ENCODE results near the gene LYRM4.

LYRM4 gene

DNA sequence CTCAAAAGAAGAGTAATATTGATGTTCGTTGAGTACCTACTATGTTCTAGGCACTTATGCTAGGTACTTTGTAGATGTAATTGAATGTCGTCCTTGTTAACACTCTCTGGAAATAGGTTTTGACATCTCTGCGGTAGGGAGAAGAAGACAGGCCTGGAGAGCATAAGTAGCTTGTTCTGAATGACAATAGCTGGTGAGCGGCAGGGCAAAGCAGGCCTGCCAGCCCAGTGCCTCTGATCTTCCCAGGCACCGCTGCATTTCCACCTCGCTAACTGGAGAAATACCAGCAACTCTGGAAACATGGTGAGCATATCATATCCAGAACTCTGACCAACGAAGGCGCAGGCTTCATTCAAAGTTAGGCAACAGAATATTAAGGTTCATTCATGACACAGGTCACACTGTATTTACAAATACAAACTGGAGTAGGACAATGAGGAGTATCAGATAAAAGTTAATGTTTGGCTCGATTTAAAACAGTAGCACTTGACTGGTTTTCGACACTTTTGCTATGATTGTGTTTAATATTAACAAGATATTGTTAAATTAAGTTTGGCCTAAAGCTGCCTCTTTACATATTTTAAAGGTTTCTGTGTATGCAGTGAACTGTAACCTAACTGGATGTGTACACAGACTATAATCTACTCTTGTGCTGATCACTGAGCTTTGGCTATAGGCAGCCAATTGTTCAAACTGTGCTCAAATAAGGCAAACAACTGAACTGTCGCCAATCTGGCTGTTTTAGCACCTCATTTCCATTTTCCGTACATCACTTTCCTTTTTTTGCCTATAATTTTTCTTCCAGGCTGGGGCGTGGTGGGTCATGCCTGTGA, 121.5 kb downstream of the LYRM4 start:
- H3K9ac ChIP-seq (ENCODE audit: low read depth, low read length): no peak overlapping the region
- no peaks in the 10 kb centered on the region for H3K9me3 ChIP-seq (ENCODE audit: control insufficient read depth, insufficient read depth, low read length)
- peaks cover 14% of the 10 kb centered on the region for H3K4me1 ChIP-seq (ENCODE audit: insufficient read depth, low read length)
- no peaks in the 10 kb centered on the region for H3K36me3 ChIP-seq (ENCODE audit: insufficient read depth, low read length)

DNA sequence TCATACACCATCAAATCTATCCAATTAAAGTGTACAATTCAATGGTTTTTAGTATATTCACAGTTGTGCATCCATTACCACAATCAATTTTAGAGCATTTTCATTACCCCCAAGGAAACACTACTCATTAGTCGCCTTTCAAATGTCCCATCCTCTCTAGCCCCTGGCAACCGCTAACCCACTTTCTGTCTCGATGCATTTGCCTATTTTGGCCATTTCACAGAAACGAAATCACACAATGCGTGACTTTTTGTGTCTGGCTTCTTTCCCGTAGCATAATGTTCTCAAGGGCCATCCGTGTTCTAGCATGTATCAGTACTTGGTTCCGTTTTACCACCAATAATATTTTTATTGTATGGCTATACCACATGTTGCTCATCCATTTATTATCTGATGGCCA, 123.9 kb downstream of the LYRM4 start:
- no peak overlapping the region for H3K9ac ChIP-seq (ENCODE audit: low read depth, low read length)
- H3K4me1 ChIP-seq (ENCODE audit: insufficient read depth, low read length): peaks cover 37% of the 10 kb centered on the region
- no peaks in the 10 kb centered on the region for H3K9me3 ChIP-seq (ENCODE audit: control insufficient read depth, insufficient read depth, low read length)
- no peaks in the 10 kb centered on the region for H3K36me3 ChIP-seq (ENCODE audit: insufficient read depth, low read length)

GRCh38 chr6:5135788-5136376, 124.9 kb downstream of the LYRM4 start:
- Histone ChIP-seq H3K4me1 (ENCODE audit: insufficient read depth, low read length) (peaks cover 44% of the 10 kb centered on the region), H3K9me3 (ENCODE audit: control insufficient read depth, insufficient read depth, low read length) (no peaks in the 10 kb centered on the region), H3K9ac (ENCODE audit: low read depth, low read length) (no peak overlapping the region)

DNA sequence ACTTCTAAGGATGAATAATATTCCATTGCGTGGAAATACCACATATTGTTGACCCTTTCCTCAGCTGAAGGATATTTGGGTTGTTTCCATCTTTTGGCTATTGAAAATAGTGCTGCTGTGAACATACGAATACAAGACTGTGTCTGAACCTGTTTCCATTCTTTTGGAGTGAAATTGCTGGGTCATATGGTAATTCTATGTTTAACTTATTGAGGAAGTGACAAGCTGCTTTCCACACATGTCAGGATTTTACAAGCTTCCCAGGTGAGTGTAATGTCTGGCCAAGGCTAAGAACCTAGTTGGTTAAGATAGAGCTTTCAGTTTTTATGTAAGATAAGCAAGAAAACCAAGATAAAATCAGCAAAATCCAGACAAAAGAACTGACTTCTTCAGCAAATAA, 126.8 kb downstream of the LYRM4 start:
- no peaks in the 10 kb centered on the region for H3K9me3 ChIP-seq (ENCODE audit: control insufficient read depth, insufficient read depth, low read length)
- peaks cover 44% of the 10 kb centered on the region for H3K4me1 ChIP-seq (ENCODE audit: insufficient read depth, low read length)
- H3K36me3 ChIP-seq (ENCODE audit: insufficient read depth, low read length): no peaks in the 10 kb centered on the region
- H3K9ac ChIP-seq (ENCODE audit: low read depth, low read length): no peak overlapping the region

More at GRCh38 chr6:5135788-5136376, 124.9 kb downstream of the LYRM4 start:
- H3K36me3 ChIP-seq (ENCODE audit: insufficient read depth, low read length): no peaks in the 10 kb centered on the region

DNA sequence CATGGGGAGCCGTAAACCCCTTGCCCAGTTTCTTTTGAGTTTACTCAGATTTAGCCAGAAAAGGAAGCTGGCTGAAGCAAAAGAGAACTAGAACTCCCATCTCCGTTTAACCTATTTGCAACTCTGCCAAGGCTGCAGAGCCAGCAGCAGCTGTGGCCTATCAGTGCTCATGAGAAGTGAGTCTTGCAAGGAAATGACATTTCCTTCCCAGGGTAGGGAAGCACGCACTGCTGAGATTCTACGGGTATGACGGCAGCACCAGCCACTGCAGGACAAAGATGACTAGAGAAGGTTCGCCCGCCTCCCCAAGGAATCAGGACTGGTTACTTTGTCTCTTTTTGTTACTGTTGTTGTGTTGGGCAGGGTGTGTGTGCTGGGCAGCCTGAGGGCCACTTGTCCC, 128.0 kb downstream of the LYRM4 start:
- H3K36me3 ChIP-seq (ENCODE audit: insufficient read depth, low read length): no peaks in the 10 kb centered on the region
- H3K9ac ChIP-seq (ENCODE audit: low read depth, low read length): no peak overlapping the region
- no peaks in the 10 kb centered on the region for H3K9me3 ChIP-seq (ENCODE audit: control insufficient read depth, insufficient read depth, low read length)
- H3K4me1 ChIP-seq (ENCODE audit: insufficient read depth, low read length): peaks cover 39% of the 10 kb centered on the region

DNA sequence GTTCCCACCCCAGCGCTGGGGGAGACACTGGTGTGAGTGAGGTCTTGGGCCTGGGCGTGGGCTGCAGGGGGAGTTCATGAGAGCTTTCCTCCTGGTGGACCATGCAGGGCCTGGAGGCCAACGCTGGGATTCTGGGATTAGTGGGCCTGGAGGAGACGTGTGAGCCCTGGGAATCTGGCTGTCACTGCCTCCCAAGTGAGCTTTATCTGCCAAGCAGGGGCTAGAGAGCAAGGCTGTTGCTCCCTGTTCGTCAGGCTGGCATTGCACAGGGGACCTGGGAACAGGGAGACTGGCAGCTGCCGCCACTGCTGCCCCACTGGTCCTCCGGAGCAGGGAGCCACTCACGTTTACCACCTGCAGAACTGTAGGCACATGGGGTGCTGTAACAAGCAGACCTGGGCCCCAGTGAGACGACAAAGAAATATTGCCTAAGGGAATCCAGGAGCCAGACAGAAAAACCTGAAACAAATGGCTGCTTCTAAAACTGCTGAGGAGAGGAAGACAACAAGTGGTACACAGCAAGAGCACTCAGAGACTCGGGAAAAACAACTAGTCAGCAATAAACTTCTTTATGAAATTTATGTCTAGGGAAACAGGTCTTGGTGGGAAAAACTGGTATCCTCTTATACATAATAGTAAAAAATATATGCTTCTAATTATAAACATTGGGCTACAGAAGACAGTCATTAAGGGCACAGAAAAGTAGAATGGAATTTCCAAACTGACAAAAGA, 130.4 kb downstream of the LYRM4 start:
- no peaks in the 10 kb centered on the region for H3K36me3 ChIP-seq (ENCODE audit: insufficient read depth, low read length)
- no peak overlapping the region for H3K9ac ChIP-seq (ENCODE audit: low read depth, low read length)
- H3K4me1 ChIP-seq (ENCODE audit: insufficient read depth, low read length): peaks cover 45% of the 10 kb centered on the region
- H3K9me3 ChIP-seq (ENCODE audit: control insufficient read depth, insufficient read depth, low read length): no peaks in the 10 kb centered on the region

GRCh38 chr6:5128351-5128750, 132.4 kb downstream of the LYRM4 start:
- Histone ChIP-seq H3K9ac (ENCODE audit: low read depth, low read length) (no peak overlapping the region), H3K9me3 (ENCODE audit: control insufficient read depth, insufficient read depth, low read length) (no peaks in the 10 kb centered on the region), H3K4me1 (ENCODE audit: insufficient read depth, low read length) (peaks cover 34% of the 10 kb centered on the region), H3K36me3 (ENCODE audit: insufficient read depth, low read length) (no peaks in the 10 kb centered on the region)

- Histone ChIP-seq H3K4me1 (ENCODE audit: insufficient read depth, low read length) (peaks cover 22% of the 10 kb centered on the region), H3K36me3 (ENCODE audit: insufficient read depth, low read length) (no peaks in the 10 kb centered on the region), H3K9ac (ENCODE audit: low read depth, low read length) (no peak overlapping the region), H3K9me3 (ENCODE audit: control insufficient read depth, insufficient read depth, low read length) (no peaks in the 10 kb centered on the region)
These were observed 133.6 kb downstream of the LYRM4 start for GRCh38 chr6:5127106-5127687.

GRCh38 chr6:5126214-5126613, 134.5 kb downstream of the LYRM4 start:
- no peak overlapping the region for H3K9ac ChIP-seq (ENCODE audit: low read depth, low read length)
- H3K9me3 ChIP-seq (ENCODE audit: control insufficient read depth, insufficient read depth, low read length): no peaks in the 10 kb centered on the region
- no peaks in the 10 kb centered on the region for H3K36me3 ChIP-seq (ENCODE audit: insufficient read depth, low read length)
- H3K4me1 ChIP-seq (ENCODE audit: insufficient read depth, low read length): peaks cover 12% of the 10 kb centered on the region

DNA sequence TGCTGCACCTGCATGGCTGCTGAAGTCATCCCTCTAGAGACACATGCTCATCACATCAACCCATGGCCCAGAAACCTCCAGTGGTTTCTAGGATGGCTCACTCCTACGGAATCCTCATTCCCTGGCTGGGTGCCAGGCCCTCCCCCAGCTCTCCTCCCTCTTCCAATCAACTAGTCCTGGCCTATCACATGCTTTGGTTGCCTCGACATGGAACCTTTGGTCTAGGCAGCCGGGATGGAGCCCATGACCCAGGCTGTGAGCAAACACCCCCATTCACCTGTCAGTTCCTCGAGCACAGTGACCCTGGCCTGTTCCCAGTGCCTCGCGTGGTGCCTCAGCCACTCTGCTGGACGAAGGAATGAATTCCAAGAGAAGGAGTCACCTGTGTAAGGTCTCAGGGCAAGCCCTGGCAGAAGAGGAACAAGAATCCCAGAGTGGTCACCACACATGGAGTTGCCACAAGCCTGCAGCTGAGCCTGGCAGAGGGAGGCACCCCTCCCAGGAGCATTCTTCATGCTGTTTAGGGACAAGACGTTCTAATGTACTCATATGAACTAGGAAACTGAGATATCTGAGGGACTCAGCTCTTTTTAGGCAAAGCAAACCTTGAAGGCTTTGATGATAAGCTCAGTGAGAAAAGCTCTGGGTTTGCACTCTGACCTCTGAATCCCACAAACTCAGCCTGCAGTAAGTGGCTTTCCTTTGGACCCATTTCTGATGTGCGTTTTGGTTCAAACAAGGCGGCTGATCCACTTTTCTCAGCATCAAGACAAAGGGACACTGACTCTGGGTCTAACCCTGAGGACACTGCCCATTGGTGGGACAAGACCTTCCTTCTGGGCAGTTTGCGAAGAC, 135.4 kb downstream of the LYRM4 start:
- no peak overlapping the region for H3K9ac ChIP-seq (ENCODE audit: low read depth, low read length)
- H3K36me3 ChIP-seq (ENCODE audit: insufficient read depth, low read length): no peaks in the 10 kb centered on the region
- peaks cover 7% of the 10 kb centered on the region for H3K4me1 ChIP-seq (ENCODE audit: insufficient read depth, low read length)
- no peaks in the 10 kb centered on the region for H3K9me3 ChIP-seq (ENCODE audit: control insufficient read depth, insufficient read depth, low read length)

DNA sequence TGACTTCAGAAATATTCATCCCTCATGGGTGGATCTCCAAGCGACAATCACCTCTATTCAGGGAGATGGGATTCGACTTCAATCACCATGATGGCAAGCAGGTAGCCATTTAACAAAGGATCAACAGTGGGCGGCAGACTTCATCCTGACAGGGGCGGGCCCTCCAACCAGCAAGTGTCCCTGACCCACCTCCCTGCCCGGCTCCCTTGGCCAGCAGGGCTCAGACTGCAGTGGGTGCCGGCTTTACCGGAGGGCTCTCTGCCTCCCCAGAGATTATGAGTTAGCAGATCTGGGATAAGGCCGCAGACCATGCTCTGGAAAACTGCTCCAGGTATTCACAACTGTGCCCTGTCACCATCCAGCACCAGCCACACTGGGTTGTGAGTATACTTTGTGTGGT, 136.2 kb downstream of the LYRM4 start:
- no peak overlapping the region for H3K9ac ChIP-seq (ENCODE audit: low read depth, low read length)
- peaks cover 6% of the 10 kb centered on the region for H3K4me1 ChIP-seq (ENCODE audit: insufficient read depth, low read length)
- H3K36me3 ChIP-seq (ENCODE audit: insufficient read depth, low read length): no peaks in the 10 kb centered on the region
- H3K9me3 ChIP-seq (ENCODE audit: control insufficient read depth, insufficient read depth, low read length): no peaks in the 10 kb centered on the region

GRCh38 chr6:5123296-5124143, 137.2 kb downstream of the LYRM4 start:
- no peaks in the 10 kb centered on the region for H3K36me3 ChIP-seq (ENCODE audit: insufficient read depth, low read length)
- H3K4me1 ChIP-seq (ENCODE audit: insufficient read depth, low read length): peaks cover 6% of the 10 kb centered on the region
- no peak overlapping the region for H3K9ac ChIP-seq (ENCODE audit: low read depth, low read length)
- no peaks in the 10 kb centered on the region for H3K9me3 ChIP-seq (ENCODE audit: control insufficient read depth, insufficient read depth, low read length)

DNA sequence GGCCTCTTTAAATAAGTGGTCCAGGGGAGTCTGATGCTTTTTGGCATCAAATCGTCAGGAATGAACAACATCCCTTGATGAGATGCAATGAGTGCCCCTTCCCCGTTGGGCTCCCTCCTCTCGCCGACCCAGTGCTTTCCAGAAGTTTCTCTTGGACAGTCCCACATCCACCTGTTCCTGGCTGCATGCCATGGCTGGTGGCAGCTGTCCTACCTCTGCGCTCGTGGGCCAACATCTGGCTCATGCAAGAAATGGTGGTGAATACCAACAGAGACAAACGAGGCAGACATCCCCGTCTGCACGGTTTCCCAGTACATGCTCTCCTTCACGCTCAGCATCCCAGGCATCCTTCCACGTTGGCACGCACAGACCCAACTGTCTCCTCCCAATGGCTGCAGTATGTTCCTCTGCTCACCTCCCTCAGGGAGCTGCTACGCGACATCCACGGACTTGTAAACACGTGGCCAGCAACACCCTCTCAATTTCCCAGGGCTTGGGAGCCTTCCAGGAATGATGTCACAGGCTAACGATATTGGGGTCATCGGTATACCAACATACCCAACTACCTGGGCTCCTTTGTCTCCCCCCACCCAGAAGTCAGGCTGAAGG, 138.1 kb downstream of the LYRM4 start:
- H3K9ac ChIP-seq (ENCODE audit: low read depth, low read length): no peak overlapping the region
- no peaks in the 10 kb centered on the region for H3K9me3 ChIP-seq (ENCODE audit: control insufficient read depth, insufficient read depth, low read length)
- no peaks in the 10 kb centered on the region for H3K36me3 ChIP-seq (ENCODE audit: insufficient read depth, low read length)
- H3K4me1 ChIP-seq (ENCODE audit: insufficient read depth, low read length): peaks cover 6% of the 10 kb centered on the region

Data from ES-I3 (cell line).